AG08396 (cell line): Measurements from ENCODE around the gene CYB5R4.

ENCODE experiments used
- DNase-seq: peaks from one replicate; pipeline ENCODE4 v3.0.0; 2012; ENCODE audit warnings: low spot score, mixed read lengths

CYB5R4 gene

GRCh38 chr6:83978997-83979396, 119.5 kb downstream of the CYB5R4 start:
- DNase-seq, result no peak

GRCh38 chr6:83984411-83984810, 124.9 kb downstream of the CYB5R4 start:
- no peak for DNase-seq

GRCh38 chr6:83985308-83985713, 125.8 kb downstream of the CYB5R4 start:
- DNase-seq, result no peak

- DNase-seq, result no peak
Observed at GRCh38 chr6:83985715-83986114, 126.2 kb downstream of the CYB5R4 start.

DNA sequence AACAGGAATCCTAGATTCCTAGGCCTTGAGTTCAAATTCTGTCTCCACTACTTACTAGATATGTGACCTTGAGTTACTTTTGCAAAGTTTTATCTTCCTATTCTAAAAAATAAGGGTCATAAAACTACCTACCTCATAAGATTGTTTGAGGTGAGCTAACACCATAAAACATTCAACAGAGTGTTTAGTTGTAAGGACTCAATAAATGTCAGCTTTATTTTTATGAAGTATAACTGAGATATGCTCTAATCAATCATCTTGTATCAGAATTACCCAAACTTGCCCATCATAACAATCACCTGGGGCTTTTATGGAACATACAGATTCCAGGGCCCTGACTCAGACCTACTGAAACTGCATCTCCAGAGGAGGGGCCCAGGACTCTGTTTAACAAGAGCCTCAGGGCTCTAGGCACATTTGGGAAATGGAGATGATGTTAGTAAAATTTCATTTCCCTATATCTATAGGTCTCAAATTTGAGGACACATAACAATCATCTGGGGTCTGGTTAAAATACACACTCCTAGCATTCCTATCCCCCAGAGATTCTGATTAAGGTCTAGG, 138.6 kb downstream of the CYB5R4 start:
- DNase-seq, result no peak

GRCh38 chr6:84001119-84001518, 141.6 kb downstream of the CYB5R4 start:
- no peak for DNase-seq

DNA sequence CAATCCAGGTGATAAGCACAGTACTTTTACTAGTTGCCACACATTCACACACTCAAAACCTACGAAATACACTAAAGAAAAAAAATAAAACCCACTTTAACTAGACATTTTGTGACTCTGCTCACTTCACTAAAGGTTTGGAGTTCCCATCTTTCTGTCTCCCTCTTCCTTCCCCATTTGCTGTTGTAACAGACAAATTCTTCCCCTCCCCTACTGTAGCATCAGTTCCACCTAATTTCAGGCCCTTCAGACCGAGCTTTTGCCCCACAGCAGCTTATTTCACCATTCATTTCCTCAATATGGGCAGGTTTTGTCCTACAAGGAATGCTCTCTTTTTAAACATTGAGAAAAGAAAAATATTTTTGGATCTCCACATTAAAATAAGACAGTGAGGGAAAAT, 142.7 kb downstream of the CYB5R4 start:
- DNase-seq, result no peak

GRCh38 chr6:84003131-84003530, 143.6 kb downstream of the CYB5R4 start:
- no peak for DNase-seq

- DNase-seq, result no peak
Observed at GRCh38 chr6:84003654-84004053, 144.2 kb downstream of the CYB5R4 start.

DNA sequence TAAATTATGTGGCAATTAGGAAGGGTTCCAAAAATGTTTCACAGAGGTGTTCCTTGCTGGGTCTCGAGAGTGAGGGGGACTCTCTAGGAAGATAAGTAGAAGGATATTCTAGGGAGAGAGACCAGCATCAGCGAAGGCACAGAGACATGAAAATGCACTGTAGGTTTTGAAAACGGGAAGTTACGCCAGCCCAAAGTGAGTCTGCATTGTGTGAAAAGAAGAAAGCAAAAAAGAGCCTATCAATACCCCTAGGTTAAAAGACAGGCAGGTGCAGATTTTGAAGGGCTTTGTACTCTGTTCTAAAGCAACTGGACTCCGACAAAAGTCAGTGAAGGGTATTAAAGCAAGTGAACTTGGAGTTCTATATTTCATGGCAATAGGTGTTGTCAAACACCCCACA, 148.4 kb downstream of the CYB5R4 start:
- DNase-seq, result no peak

GRCh38 chr6:84013354-84013753, 153.9 kb downstream of the CYB5R4 start:
- DNase-seq, result no peak

DNA sequence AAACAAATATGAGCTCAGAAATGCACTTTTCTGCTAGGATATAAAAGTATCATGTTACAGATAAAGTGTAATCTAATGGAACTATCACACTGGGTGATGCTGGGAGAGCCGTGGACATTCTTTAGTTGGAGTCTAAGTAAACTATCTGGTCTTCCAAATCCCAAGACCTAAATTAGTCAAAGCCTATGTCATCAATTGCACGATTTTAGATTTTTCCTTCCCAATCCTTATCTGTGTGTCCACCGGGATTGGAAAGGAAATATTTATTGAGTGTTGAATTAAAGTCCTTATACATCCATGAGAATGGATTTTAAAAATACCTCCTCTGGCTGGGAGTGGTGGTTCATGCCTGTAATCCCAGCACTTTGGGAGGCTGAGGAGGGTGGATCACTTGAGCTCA, 154.4 kb downstream of the CYB5R4 start:
- no peak for DNase-seq

DNA sequence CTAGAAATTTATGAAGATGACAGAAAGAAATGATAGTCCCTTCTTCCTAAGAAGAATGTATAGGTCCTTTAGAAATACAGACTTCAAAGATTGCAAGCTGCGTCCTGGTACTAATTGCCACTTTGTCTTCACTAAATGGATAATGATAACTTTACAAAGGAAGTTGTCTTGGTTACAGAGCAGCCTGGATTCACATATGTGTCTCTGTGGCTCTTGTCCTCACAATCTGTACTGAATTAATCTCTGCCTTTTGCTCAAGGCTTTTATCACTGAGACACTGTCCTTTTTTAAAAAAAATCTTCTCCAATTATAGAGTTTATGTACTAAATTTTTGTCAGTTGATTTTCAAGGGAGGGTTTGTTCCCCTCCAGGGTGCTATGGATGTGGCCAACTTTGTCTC, 156.5 kb downstream of the CYB5R4 start:
- no peak for DNase-seq
